Activated CD4-positive, alpha-beta T cell treated with anti-CD3 and anti-CD28 coated beads for 1 hour (primary cell): ENCODE results near the gene TNS4.

Experiments used
- DNase-seq: peaks from one replicate; pipeline ENCODE4 v3.0.0-alpha.2; 2020

The TNS4 gene

DNA sequence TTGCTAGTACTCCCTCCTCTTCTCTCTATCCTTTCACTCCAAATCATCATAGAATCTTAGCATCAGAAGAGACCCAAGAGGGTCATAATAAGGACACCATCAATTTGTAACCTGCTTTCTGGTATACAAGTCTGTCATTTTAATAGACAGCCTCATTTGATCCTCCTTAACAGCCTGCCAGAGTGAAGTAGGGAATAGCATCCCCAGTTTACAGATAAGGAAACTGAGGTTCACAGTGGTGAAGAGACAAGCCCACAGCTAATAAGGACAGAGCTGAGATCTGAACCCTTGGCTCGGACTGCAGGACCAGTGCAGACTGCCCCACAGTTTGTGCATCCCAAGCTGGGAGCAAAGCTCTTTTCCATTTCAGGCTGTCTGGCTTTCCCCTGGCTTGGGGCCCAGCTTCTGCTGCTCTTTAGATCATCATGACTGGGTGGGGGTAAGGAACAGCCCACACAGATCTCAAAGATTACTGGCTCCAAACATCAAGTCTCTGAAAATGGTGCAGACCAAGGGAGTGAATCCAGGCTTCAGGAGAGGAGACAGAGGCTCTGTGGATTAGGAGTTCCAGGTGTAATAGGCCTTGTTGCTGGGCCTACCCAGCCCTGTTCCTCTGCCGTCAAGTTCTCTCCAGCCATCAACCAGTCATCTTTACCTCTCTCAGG, 68.4 kb downstream of the TNS4 start:
- no peak for DNase-seq

DNA sequence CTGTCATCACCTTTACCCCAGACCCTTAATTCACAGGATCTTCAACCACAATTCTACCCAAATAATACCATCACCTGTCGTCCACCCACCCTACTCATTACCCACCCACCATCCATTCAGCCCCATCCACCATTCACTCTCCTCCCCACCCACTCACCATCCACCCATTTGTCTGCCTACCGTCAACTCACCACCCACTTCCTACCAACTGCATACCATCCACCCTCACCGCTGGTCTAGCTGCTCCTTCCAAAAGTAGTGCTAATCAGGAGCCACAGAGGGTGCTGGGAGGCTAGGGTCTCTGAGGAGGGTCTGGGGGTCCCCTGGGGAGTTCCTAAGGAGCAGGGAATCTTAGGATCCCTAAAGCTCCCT, 70.2 kb downstream of the TNS4 start:
- DNase-seq, result no peak

DNA sequence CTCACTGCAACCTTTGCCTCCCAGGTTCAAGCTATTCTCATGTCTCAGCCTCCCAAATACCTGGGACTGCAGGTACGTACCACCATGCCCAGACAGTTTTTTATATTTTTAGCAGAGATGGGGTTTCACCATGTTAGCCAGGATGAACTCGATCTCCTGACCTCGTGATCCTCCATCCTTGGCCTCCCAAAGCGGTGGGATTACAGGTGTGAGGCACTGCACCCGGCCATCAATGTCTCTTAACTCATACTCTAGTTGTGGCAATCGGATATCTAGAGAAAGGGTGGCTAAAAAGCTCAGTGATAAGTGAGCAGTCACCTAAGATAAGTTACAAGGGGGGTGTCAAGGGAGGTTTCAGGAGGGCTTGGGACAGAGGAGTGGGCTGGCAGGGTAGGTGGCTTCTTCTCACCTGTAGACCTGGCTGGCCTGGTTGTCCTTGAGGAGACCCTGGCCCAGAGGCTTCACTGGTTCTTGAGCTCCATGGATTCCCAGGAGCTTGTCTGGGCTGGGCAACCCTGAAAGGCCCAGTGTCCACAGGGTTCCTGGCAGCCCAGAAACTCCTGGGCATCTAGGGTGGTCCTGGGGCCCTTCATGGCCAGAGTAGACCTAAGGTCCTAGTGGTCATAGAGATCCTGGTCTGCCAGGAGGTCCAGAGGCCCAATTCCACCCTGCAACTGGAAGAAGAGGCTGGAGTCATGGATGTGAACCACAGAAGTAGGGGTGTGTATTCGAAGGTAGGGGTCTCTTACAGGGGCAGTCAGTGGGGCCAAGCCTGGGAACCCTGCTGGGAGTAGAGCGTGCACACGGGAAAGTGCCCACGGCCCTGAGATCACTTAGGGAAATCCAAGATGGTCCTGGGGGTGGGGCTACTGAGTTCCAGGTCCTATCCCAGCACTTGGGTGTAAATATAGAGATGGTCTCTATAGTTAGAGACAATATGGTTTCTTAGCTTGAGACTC, 70.9 kb downstream of the TNS4 start:
- DNase-seq, result no peak

DNA sequence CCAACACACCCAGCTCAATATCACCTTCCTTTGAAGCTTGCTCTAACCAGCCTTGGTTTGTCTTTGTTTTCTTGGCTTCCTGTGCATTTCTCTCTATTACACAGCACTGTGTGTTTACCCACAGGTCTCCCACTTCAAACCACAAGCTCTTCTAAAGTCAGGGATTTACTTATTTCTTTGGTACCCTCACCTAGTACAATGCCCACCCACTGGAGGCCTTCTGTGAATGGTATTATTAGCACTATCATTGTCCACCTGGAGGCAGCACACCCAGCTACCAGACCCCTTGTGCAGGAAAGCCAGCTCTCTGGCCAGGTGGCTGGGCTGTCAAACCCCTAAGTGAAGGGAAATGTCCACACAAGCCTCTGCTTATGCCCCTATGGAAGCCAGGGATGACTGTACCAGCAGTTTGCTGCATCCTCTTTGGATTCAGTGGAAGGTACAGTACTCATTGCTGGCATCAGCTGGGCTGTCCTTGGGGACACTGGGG, 74.4 kb downstream of the TNS4 start:
- DNase-seq, result no peak
